GM08714 (cell line): ENCODE measurements around the gene GRID1.

Source experiments
- H3K4me3 ChIP-seq: fragments of 200-500 bp; sonication (Bioruptor generic); 2 replicates; pipeline ENCODE4 v1.5.1; 2014; ENCODE audit warnings: mild to moderate bottlenecking, low read length, inconsistent platforms
- ZNF274 ChIP-seq: IDR thresholded peaks from 2 replicates; pipeline ENCODE4 v1.6.1; 2012; ENCODE audit warnings: mild to moderate bottlenecking, low read depth, low read length

The GRID1 gene

DNA sequence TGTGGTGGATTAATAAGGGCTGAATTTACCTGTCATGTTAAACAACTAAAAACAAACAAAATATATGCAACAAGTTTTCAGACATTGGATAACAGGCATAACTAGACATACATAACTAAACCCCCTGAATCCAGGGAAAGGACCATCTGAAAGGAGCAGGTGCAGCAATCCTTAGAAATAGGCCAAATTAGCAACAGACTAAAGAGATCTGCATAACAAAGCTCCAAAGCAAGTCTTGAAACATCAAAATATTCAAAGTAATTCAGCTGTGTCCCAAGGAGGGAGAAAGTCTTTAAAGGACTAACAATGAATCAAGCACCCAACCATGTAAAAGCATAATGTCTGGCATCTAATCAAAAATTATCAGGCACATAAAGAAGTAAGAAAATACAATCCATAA is 475.1 kb downstream of the GRID1 start:
- H3K4me3 ChIP-seq, result no peak overlapping the region
- no peak for TF ChIP-seq ZNF274

GRCh38 chr10:85888559-85888958 is 478.0 kb downstream of the GRID1 start:
- no peak overlapping the region for H3K4me3 ChIP-seq
- TF ChIP-seq ZNF274, result no peak

DNA sequence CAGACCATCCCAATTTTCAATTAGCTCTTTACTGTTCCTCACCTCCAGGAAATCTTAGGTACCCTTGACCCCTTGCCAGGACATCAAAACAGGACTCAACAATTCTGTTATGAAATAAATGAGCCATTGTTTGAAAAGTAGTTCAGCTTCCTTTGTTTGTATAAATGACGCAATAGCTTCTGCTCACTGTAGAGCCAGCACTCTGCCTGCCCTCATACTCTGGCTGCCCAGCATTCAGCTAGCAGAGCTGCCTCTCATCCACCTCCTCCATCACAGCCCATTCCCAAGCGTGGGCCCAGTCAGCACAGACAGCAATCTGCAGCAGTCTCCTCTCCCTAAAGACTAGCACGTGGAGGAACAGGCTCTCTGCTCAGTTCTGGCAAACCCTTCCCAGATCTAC is 478.6 kb downstream of the GRID1 start:
- no peak for TF ChIP-seq ZNF274
- H3K4me3 ChIP-seq, result no peak overlapping the region

DNA sequence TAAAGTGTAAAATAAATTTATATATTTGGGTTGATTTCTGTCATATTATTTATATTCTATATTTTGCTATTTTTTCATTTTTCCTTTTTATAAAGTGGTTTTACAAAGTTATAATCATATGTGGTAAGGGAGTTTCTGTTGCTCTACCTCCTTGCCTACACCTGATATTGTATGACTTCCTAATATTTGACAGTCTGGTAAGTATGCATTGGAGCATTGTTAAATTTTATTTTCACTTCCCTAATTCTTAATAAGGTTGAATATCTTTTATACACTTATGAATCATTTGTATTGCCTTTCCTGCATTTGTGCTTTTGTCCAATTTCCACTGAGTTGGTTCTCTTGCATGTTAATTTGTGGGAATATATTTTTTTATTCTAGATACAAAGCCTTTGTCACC is 492.4 kb downstream of the GRID1 start:
- no peak overlapping the region for H3K4me3 ChIP-seq
- no peak for TF ChIP-seq ZNF274

GRCh38 chr10:85873063-85873462 is 493.5 kb downstream of the GRID1 start:
- H3K4me3 ChIP-seq, result no peak overlapping the region
- TF ChIP-seq ZNF274, result no peak

DNA sequence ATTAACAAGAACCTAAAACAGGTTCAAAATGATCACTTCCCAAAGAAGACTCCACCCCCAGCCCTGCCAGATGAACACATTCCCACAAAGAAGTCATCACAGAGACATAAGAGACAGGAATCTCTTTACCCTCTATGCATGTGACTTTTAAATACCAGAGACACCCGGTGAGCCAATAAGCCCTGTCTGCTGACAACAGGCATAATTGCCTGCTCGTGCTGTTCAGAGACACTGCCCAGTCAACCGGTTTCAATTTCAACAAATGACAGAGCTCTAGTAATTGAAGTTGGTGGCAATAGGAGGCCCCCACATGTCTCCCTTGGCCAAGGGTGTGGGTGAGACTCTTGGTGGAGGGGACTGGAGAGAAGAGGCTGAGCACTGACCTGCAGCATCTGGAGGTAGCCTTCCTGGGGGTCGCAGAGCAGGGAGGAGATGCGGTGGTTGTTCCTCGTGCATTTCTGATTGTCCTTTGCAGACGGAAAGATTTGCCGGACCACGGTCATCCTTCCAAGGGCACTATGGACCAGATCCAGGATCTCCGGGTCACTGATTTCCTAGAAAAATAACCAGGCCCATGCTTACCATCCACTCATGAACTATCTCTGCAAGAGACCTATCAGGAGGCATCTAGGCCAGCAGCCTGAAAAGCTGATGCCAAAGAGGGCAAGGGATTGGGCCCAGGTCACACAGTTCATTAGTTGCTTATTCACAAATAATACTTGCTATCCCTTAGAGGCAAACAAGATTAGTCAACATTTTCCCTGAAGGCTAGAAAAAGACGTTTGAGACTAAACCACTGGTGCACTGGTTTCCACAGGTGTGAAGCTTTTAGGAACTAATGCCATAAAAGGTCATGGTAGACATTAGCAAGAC is 497.7 kb downstream of the GRID1 start:
- TF ChIP-seq ZNF274, result no peak
- no peak overlapping the region for H3K4me3 ChIP-seq

DNA sequence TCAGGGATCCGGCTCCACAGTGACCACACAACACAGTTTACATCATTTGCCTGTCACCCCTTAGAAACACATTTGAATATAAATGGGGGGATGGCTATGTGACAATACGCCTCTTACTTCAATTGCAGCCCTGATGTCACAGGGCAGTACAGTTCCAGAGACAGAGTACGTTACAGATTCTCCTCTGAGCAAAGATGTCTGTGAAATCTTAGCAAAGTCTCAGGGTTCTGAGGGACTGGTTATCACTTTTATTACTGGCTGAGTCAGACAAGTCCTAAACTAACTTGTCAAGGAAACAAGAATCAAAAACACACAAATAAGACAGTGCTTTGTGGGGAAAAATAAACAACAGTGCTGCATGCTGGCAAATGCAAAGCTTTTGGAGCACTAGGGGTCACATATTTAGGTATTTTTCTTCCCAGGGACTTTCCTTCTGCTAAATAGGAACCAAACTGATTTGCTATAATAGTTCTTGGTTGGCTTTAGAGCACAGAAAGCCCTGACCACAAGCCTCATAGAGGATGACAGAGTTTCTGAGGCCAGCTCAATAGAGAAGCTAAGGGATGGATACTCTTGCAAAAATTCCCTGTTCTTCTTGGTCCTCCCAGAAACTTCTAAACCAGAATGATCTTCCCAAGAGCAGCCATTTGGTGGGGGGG is 501.6 kb downstream of the GRID1 start:
- H3K4me3 ChIP-seq, result no peak overlapping the region
- no peak for TF ChIP-seq ZNF274

DNA sequence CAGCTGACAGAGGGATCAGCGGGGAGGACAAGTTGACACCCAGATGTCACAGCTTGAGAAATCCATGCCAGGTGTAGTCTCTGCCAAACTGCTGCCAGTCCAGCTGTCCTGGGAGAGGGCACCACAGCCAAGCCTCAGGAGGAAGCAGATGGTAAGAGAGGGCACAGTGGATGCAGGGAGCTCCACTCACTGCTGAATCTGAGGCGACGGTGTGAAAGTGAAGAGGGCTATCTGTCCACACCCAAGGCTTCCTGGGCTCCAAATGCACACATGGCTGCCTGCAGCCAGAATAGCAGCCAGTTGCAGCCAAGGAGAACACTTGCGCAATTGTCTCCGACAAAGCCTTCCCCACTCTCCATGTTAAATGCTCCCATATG is 502.4 kb downstream of the GRID1 start:
- TF ChIP-seq ZNF274, result no peak
- H3K4me3 ChIP-seq, result no peak overlapping the region

DNA sequence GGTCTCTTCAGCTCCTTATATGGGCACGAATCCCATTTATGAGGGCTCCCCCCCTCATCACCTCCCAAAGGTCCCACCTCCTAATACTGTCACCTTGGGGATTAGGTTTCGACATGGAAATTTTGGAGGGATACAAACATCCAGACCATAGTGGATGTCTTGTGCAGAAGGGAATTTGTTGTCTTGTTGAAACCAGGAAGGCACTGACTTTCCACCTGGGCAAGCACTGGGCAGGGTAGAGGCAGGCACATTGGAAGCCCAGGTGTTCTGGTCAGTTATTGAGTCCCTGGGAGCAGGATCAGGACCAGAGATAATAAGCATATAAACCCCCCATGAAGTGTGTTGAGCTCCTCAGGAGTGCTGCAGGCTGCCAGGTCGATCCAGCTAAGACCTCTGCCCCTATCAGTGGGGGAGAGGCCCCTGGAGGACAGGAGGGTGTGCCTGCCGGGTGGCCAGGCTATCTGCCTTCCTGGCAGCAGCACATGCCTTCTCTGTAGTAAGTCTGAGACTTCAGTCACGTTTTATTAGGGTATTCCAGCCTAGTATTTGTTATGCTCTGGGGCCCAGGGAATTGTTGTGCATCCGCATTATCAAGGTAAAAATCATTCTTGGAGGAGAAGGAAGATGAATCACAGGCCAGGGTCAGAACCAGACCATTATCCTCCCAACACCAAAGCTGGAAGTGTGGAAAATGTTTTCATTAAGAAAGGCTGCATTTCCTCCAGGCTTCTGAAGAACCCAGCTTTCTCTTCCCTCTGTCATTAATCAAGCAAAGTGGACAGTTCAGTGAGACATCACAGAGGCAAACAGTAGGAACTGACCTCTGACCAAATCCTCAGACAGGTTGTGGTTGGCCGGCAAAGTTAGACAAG is 503.1 kb downstream of the GRID1 start:
- TF ChIP-seq ZNF274, result no peak
- no peak overlapping the region for H3K4me3 ChIP-seq

GRCh38 chr10:85862771-85863170 is 503.8 kb downstream of the GRID1 start:
- no peak for TF ChIP-seq ZNF274
- H3K4me3 ChIP-seq, result no peak overlapping the region

GRCh38 chr10:85861513-85862197 is 504.9 kb downstream of the GRID1 start:
- no peak overlapping the region for H3K4me3 ChIP-seq
- TF ChIP-seq ZNF274, result no peak

- no peak for TF ChIP-seq ZNF274
- H3K4me3 ChIP-seq, result no peak overlapping the region
These were observed 506.7 kb downstream of the GRID1 start for GRCh38 chr10:85859859-85860258.

DNA sequence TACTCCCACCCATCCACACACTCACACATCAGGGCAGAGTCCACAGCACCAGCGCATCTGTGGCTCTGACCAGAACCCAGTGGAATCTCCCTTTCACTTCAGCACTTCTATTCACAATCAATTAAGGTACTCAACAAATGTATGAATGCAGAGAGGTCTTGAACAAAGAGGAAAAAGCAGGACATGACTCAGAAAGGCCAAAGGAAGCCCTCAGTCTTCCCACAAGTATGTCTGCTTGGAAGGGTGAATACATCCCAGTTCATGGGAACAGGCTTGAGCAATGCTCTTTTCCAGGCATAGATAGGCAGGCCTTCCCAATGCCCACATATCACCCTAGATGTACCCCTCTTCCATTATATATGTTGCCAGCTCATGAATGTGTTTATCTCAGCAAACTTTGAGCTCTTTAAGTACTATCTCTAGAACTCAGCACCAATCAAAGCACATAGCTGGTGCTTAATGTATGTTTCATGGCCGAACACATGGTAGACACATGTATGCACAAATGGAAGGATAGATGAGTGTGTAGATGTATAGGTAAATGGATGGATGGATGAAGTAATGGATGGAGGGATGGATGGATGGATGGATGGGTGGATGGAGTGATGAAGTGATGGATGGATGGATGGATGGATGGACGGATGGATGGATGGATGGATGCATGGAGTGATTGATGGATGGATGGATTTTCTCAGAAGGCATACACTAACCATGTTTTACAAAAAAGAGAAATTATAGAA is 507.6 kb downstream of the GRID1 start:
- no peak for TF ChIP-seq ZNF274
- H3K4me3 ChIP-seq, result no peak overlapping the region
